ENCODE measurements around the gene ACACB.

DNA sequence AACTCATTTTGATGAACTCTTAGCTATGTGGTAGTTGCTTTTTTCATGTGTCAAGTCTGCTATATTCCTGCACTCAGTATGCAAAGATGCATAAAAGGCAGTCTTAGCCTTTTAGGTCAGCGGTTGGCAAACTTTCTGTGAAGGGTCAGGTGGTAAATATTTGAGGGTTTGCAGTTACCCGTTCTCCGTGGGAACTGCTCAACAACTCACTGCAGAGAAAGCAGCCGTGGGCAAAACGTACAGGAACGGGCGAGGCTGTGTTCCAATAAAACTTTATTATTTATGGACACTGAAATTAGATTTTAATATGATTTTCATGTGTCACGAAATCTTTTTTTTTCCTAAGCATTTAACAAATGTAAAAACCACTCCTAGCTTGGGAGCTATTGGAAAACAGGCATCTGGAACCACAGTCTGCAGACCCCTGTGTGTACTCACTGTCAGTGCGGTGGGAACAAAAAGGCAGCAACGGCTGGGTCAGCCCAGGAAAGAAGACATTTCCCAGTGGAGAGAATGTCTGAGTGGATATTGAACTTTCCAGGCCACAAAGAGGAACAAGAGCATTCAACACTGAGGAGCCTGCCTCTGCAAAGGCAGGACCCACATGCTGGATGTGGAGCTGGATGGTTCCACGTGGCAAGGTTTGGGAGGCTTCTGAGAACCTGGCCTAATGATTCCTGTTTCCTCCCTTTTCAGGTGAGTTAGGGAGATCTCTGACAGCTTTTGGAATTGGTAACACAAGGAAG lies 3.5 kb upstream of the ACACB start:
- TF ChIP-seq, protein P1, sequence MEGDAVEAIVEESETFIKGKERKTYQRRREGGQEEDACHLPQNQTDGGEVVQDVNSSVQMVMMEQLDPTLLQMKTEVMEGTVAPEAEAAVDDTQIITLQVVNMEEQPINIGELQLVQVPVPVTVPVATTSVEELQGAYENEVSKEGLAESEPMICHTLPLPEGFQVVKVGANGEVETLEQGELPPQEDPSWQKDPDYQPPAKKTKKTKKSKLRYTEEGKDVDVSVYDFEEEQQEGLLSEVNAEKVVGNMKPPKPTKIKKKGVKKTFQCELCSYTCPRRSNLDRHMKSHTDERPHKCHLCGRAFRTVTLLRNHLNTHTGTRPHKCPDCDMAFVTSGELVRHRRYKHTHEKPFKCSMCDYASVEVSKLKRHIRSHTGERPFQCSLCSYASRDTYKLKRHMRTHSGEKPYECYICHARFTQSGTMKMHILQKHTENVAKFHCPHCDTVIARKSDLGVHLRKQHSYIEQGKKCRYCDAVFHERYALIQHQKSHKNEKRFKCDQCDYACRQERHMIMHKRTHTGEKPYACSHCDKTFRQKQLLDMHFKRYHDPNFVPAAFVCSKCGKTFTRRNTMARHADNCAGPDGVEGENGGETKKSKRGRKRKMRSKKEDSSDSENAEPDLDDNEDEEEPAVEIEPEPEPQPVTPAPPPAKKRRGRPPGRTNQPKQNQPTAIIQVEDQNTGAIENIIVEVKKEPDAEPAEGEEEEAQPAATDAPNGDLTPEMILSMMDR (IDR thresholded peaks at IDR 0.05): no peak
- TF ChIP-seq EP300 (IDR thresholded peaks at IDR 0.05; ENCODE audit: low read depth) (no peak), POLR2AphosphoS5 (IDR thresholded peaks at IDR 0.05) (peak in 1 of 3 donors; percentile 27), POLR2A (IDR thresholded peaks at IDR 0.05) (no peak)
